A549 (cell line): ENCODE measurements around the gene DACH1.

ENCODE experiments used
- BHLHE40 ChIP-seq: IDR thresholded peaks from 2 replicates; pipeline ENCODE4 v1.6.1; 2012; ENCODE audit warnings: low read depth, low read length, inconsistent platforms
- CBX8 ChIP-seq: fragments of 200-600 bp; sonication (generic); IDR thresholded peaks from 2 replicates; pipeline ENCODE4 v1.6.1; 2016
- CEBPB ChIP-seq, 2 experiments: fragments of >200 bp in 1 of 2; sonication (Bioruptor Twin) in 1 of 2; formaldehyde crosslinking in 1 of 2; IDR thresholded peaks; 2 replicates each; pipeline ENCODE4 v1.6.1; 2012 to 2016
- EP300 ChIP-seq, 2 experiments: fragments of >200 bp; sonication (Bioruptor Twin); formaldehyde crosslinking; IDR thresholded peaks; 2 replicates in 1 of 2; 3 replicates in 1 of 2; pipeline ENCODE4 v1.6.1; 2016 to 2017
- NR3C1 ChIP-seq: fragments of >200 bp; sonication (Bioruptor Twin); formaldehyde crosslinking; IDR thresholded peaks from 3 replicates; pipeline ENCODE4 v1.6.1; 2017
- RCOR1 ChIP-seq: fragments of 150-350 bp; IDR thresholded peaks from 2 replicates; pipeline ENCODE4 v1.6.1; 2014; ENCODE audit warnings: antibody characterized with exemption, low read length, low read depth
- SREBF2 ChIP-seq: fragments of 450-650 bp; IDR thresholded peaks from 2 replicates; pipeline ENCODE4 v1.6.1; 2014; ENCODE audit warnings: mild to moderate bottlenecking, moderate library complexity
- TP53 ChIP-seq: fragments of 250-450 bp; sonication (Bioruptor Pico); IDR thresholded peaks from 2 replicates; pipeline ENCODE4 v1.5.0; 2021; ENCODE audit warnings: mild to moderate bottlenecking, moderate library complexity
- TF ChIP-seq, protein P1 (sequence below): fragments of >200 bp; sonication (Bioruptor Twin); formaldehyde crosslinking; IDR thresholded peaks from 3 replicates; pipeline ENCODE4 v1.5.1; 2016
- TF ChIP-seq, protein P2 (sequence below): fragments of 450-650 bp; IDR thresholded peaks from 2 replicates; pipeline ENCODE4 v1.6.1; 2014; ENCODE audit warnings: antibody characterized with exemption
- TF ChIP-seq, protein P3 (sequence below): fragments of 200-600 bp; sonication (generic); IDR thresholded peaks from 2 replicates; pipeline ENCODE4 v1.6.1; 2016; ENCODE audit warnings: antibody characterized with exemption, mild to moderate bottlenecking, moderate library complexity

DNA sequence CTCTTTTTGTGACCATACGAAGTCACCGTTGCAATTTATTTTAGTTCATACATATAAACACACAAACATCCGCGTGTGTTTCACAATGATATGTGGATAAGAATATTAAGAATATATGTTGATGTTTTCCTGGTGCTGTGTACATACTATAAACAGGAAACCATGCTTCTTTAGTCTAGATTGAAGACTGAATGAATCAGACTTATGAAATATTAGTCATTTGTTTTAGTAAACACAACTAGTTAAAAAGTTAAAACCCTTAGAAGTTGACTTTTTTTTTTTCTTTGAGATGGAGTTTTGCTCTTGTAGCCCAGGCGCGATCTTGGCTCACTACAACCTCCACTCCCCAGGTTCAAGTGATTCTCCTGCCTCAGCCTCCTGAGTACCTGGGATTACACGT, 257.7 kb downstream of the DACH1 start:
- TF ChIP-seq CBX8, result no peak
- TF ChIP-seq, protein P1, sequence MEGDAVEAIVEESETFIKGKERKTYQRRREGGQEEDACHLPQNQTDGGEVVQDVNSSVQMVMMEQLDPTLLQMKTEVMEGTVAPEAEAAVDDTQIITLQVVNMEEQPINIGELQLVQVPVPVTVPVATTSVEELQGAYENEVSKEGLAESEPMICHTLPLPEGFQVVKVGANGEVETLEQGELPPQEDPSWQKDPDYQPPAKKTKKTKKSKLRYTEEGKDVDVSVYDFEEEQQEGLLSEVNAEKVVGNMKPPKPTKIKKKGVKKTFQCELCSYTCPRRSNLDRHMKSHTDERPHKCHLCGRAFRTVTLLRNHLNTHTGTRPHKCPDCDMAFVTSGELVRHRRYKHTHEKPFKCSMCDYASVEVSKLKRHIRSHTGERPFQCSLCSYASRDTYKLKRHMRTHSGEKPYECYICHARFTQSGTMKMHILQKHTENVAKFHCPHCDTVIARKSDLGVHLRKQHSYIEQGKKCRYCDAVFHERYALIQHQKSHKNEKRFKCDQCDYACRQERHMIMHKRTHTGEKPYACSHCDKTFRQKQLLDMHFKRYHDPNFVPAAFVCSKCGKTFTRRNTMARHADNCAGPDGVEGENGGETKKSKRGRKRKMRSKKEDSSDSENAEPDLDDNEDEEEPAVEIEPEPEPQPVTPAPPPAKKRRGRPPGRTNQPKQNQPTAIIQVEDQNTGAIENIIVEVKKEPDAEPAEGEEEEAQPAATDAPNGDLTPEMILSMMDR, result no peak
- TF ChIP-seq EP300 (IDR thresholded peaks at IDR 0.05), result no peak
- no peak for TF ChIP-seq BHLHE40
- no peak for TF ChIP-seq SREBF2
- no peak for TF ChIP-seq NR3C1
- TF ChIP-seq RCOR1, result no peak
- no peak for TF ChIP-seq TP53 (CRISPR knock-in tag)
- TF ChIP-seq, protein P2, sequence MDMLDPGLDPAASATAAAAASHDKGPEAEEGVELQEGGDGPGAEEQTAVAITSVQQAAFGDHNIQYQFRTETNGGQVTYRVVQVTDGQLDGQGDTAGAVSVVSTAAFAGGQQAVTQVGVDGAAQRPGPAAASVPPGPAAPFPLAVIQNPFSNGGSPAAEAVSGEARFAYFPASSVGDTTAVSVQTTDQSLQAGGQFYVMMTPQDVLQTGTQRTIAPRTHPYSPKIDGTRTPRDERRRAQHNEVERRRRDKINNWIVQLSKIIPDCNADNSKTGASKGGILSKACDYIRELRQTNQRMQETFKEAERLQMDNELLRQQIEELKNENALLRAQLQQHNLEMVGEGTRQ, result no peak
- TF ChIP-seq CEBPB (IDR thresholded peaks at IDR 0.05), result no peak
- TF ChIP-seq, protein P3, sequence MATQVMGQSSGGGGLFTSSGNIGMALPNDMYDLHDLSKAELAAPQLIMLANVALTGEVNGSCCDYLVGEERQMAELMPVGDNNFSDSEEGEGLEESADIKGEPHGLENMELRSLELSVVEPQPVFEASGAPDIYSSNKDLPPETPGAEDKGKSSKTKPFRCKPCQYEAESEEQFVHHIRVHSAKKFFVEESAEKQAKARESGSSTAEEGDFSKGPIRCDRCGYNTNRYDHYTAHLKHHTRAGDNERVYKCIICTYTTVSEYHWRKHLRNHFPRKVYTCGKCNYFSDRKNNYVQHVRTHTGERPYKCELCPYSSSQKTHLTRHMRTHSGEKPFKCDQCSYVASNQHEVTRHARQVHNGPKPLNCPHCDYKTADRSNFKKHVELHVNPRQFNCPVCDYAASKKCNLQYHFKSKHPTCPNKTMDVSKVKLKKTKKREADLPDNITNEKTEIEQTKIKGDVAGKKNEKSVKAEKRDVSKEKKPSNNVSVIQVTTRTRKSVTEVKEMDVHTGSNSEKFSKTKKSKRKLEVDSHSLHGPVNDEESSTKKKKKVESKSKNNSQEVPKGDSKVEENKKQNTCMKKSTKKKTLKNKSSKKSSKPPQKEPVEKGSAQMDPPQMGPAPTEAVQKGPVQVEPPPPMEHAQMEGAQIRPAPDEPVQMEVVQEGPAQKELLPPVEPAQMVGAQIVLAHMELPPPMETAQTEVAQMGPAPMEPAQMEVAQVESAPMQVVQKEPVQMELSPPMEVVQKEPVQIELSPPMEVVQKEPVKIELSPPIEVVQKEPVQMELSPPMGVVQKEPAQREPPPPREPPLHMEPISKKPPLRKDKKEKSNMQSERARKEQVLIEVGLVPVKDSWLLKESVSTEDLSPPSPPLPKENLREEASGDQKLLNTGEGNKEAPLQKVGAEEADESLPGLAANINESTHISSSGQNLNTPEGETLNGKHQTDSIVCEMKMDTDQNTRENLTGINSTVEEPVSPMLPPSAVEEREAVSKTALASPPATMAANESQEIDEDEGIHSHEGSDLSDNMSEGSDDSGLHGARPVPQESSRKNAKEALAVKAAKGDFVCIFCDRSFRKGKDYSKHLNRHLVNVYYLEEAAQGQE, result no peak
